Measurements from ENCODE around the gene SLC49A4.
A peak's percentile ranks its signal among the peaks of the same experiment; 100 is the strongest.

Gene SLC49A4

GRCh38 chr3:122816587-122816986 lies 21.7 kb downstream of the SLC49A4 start:
- no peak for TF ChIP-seq CTCF (IDR thresholded peaks at IDR 0.05)
- Histone ChIP-seq H3K27me3 (no peaks in the 10 kb centered on the region), H3K9me3 (no peaks in the 10 kb centered on the region), H3K27ac (peak overlapping the region; percentile 42), H3K4me1 (ENCODE audit: control insufficient read depth in 1 of 2, insufficient read depth in 1 of 2, low read depth in 1 of 2, low read length in 1 of 2) (no peaks in the 10 kb centered on the region), H3K36me3 (peaks cover 68% of the 10 kb centered on the region), H3K4me3 (ENCODE audit: low read depth in 1 of 2, low read length in 1 of 2) (no peak overlapping the region)

- Histone ChIP-seq H3K27ac (no peak overlapping the region), H3K36me3 (peaks cover 65% of the 10 kb centered on the region), H3K4me1 (ENCODE audit: control insufficient read depth in 1 of 2, insufficient read depth in 1 of 2, low read depth in 1 of 2, low read length in 1 of 2) (no peaks in the 10 kb centered on the region), H3K27me3 (no peaks in the 10 kb centered on the region), H3K4me3 (ENCODE audit: low read depth in 1 of 2, low read length in 1 of 2) (no peak overlapping the region), H3K9me3 (no peaks in the 10 kb centered on the region)
- TF ChIP-seq CTCF (IDR thresholded peaks at IDR 0.05), result no peak
Measured at GRCh38 chr3:122824465-122825381, 29.9 kb downstream of the SLC49A4 start.

GRCh38 chr3:122825460-122825859 lies 30.6 kb downstream of the SLC49A4 start:
- Histone ChIP-seq H3K36me3 (peaks cover 62% of the 10 kb centered on the region), H3K27ac (no peak overlapping the region), H3K27me3 (no peaks in the 10 kb centered on the region), H3K4me3 (ENCODE audit: low read depth in 1 of 2, low read length in 1 of 2) (no peak overlapping the region), H3K9me3 (no peaks in the 10 kb centered on the region), H3K4me1 (ENCODE audit: control insufficient read depth in 1 of 2, insufficient read depth in 1 of 2, low read depth in 1 of 2, low read length in 1 of 2) (no peaks in the 10 kb centered on the region)
- no peak for TF ChIP-seq CTCF (IDR thresholded peaks at IDR 0.05)

DNA sequence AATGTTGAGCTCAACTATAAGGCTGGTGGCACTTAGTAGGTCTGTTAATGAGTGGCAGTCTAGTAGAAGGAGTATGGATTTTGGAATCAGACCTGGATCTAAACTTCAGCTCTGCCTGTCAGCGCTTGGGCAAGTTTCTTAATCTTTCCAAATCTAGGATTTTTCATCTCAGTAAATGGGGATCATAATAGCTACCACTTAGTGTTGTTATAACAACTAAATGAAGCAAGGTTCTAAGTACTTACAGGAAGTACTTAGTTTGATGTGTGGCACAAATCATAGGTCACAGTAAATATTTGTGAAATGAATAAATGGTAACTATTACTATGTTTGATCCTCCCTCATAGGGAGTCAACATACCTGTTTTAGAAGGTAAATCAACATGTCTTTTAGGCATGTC lies 31.4 kb downstream of the SLC49A4 start:
- no peaks in the 10 kb centered on the region for H3K4me1 ChIP-seq (ENCODE audit: control insufficient read depth in 1 of 2, insufficient read depth in 1 of 2, low read depth in 1 of 2, low read length in 1 of 2)
- no peak overlapping the region for H3K27ac ChIP-seq
- H3K36me3 ChIP-seq, result peaks cover 59% of the 10 kb centered on the region

GRCh38 chr3:122828281-122828680 lies 33.4 kb downstream of the SLC49A4 start:
- Histone ChIP-seq H3K4me3 (ENCODE audit: low read depth in 1 of 2, low read length in 1 of 2) (no peak overlapping the region), H3K27ac (peak overlapping the region; percentile 14), H3K4me1 (ENCODE audit: control insufficient read depth in 1 of 2, insufficient read depth in 1 of 2, low read depth in 1 of 2, low read length in 1 of 2) (no peaks in the 10 kb centered on the region), H3K36me3 (peaks cover 52% of the 10 kb centered on the region), H3K9me3 (no peaks in the 10 kb centered on the region), H3K27me3 (no peaks in the 10 kb centered on the region)
- TF ChIP-seq CTCF (IDR thresholded peaks at IDR 0.05), result no peak

More for the DNA sequence above, 31.4 kb downstream of the SLC49A4 start:
- H3K4me3 ChIP-seq (ENCODE audit: low read depth in 1 of 2, low read length in 1 of 2), result no peak overlapping the region
- H3K27me3 ChIP-seq, result no peaks in the 10 kb centered on the region
- no peaks in the 10 kb centered on the region for H3K9me3 ChIP-seq
- no peak for TF ChIP-seq CTCF (IDR thresholded peaks at IDR 0.05)
